ENCODE results near the gene CDHR3.

- TF ChIP-seq ZNF785 (tag by site-specific recombination; IDR thresholded peaks at IDR 0.05) (no peak), CTCF (tag by site-specific recombination; IDR thresholded peaks at IDR 0.05) (no peak), YY1 (tag by site-specific recombination; IDR thresholded peaks at IDR 0.05) (no peak), ZNF544 (tag by site-specific recombination; IDR thresholded peaks at IDR 0.05) (no peak), ATF2 (tag by site-specific recombination; IDR thresholded peaks at IDR 0.05; ENCODE audit: low read depth) (no peak), SP2 (tag by site-specific recombination; IDR thresholded peaks at IDR 0.05) (no peak), ZNF707 (tag by site-specific recombination; IDR thresholded peaks at IDR 0.05) (no peak), ZNF585B (tag by site-specific recombination; IDR thresholded peaks at IDR 0.05) (no peak), HIC1 (tag by site-specific recombination; IDR thresholded peaks at IDR 0.05) (no peak), SETDB1 (IDR thresholded peaks at IDR 0.05; ENCODE audit: insufficient read length, low read length) (no peak), ZNF362 (tag by site-specific recombination; IDR thresholded peaks at IDR 0.05) (no peak), ZNF341 (tag by site-specific recombination; IDR thresholded peaks at IDR 0.05; ENCODE audit: low read depth) (no peak), ZBTB1 (tag by site-specific recombination; IDR thresholded peaks at IDR 0.05) (no peak), ZNF274 (IDR thresholded peaks at IDR 0.05; ENCODE audit: low read length) (no peak), ZNF274 (tag by site-specific recombination; IDR thresholded peaks at IDR 0.05; ENCODE audit: borderline replicate concordance) (no peak)
These were observed 111.2 kb downstream of the CDHR3 start for GRCh38 chr7:106074257-106074656.

All from HEK293 (cell line).